T-helper 2 cell treated with Interferon-gamma antibody and Interleukin-4, amounts not matched to agents 100 ng/mL and 5 ng/mL, for 36 hours (primary cell): Measurements from ENCODE around the gene LAMTOR2. TPM values are rescaled to one million over a fixed set of nuclear protein-coding genes. Genes with fewer than 3 reads are reported as not detected.
"Not testable (repeated sequence)": the region's sequence is repeated elsewhere in the genome, so short reads cannot be mapped to it uniquely, and the experiment has no call there.

Experiments
- intact Hi-C: fragments of 100-400 bp; cut with micrococcal nuclease; formaldehyde crosslinking; loops from one replicate; pipeline ENCODE4 v1.15.1; 2023
- total RNA-seq: library from RNA; stranded (reverse); gene quantifications from 2 replicates; pipeline ENCODE4 v1.2.3, GENCODE V29; 2022

LAMTOR2 gene
- total RNA-seq, 1 donor from 2014 or later = 71.6 TPM

- intact Hi-C loops = loop anchor here (5.0 to 10.0 kb wide), 2 partner anchors 74 to 694 kb away; partner anchors contain the start of genes ARHGEF2 and MRPL24
Measured at GRCh38 chr1:156051011-156051725, 3.4 kb upstream of the LAMTOR2 start.

- intact Hi-C loops = loop anchor here (5.0 to 10.0 kb wide), 2 partner anchors 76 to 692 kb away; partner anchors contain the start of genes ARHGEF2 and MRPL24
Measured at GRCh38 chr1:156052862-156053767, 1.5 kb upstream of the LAMTOR2 start.

- intact Hi-C loops = loop anchor here (1.0 to 10.0 kb wide), 7 partner anchors 33 to 691 kb away; partner anchors contain the start of genes ARHGEF2, CCT3, GON4L and KHDC4
Measured at GRCh38 chr1:156053768-156054499, 648 bp upstream of the LAMTOR2 start, which contains the start of gene UBQLN4. Gene UBQLN4, minus strand, starts transcription at chr1:156053798. Its CDS starts 97 bp downstream, at chr1:156053701.

GRCh38 chr1:156055281-156056048 is 883 bp downstream of the LAMTOR2 start:
- intact Hi-C loops = loop anchor here (2.0 to 10.0 kb wide), 2 partner anchors 227 to 689 kb away; partner anchors contain the start of genes MRPL24 and SMG5

GRCh38 chr1:156056326-156056849 is 1.8 kb downstream of the LAMTOR2 start:
- intact Hi-C loops = loop anchor here (10.0 kb wide), 1 partner anchor 688 kb away; the partner anchor contains the start of gene MRPL24

GRCh38 chr1:156060937-156061636 is 6.5 kb downstream of the LAMTOR2 start, which contains the start of gene RAB25:
Gene RAB25, plus strand, starts transcription at chr1:156061160. Its CDS starts 241 bp downstream, at chr1:156061401.
- intact Hi-C loops = no loop called here

GRCh38 chr1:156062189-156062588 is 7.6 kb downstream of the LAMTOR2 start:
- intact Hi-C loops = no loop called here

GRCh38 chr1:156063997-156064285 is 9.4 kb downstream of the LAMTOR2 start:
- intact Hi-C loops = no loop called here

GRCh38 chr1:156064615-156065014 is 10.0 kb downstream of the LAMTOR2 start:
- intact Hi-C loops = no loop called here

- intact Hi-C loops = no loop called here
Measured at GRCh38 chr1:156065212-156065611, 10.6 kb downstream of the LAMTOR2 start.

- intact Hi-C loops = loop anchor here (2.0 kb wide), 1 partner anchor 127 kb away; no protein-coding TSS in a partner anchor
Measured at GRCh38 chr1:156065871-156066270, 11.3 kb downstream of the LAMTOR2 start.

GRCh38 chr1:156067262-156067661 is 12.7 kb downstream of the LAMTOR2 start:
- intact Hi-C loops = loop anchor here (2.0 kb wide), 1 partner anchor 128 kb away; no protein-coding TSS in a partner anchor

GRCh38 chr1:156069490-156070455 is 15.2 kb downstream of the LAMTOR2 start:
- intact Hi-C loops = no loop called here

- intact Hi-C loops = no loop called here
Measured at GRCh38 chr1:156070548-156070947, 16.0 kb downstream of the LAMTOR2 start.

- intact Hi-C loops = not testable (repeated sequence)
Measured at GRCh38 chr1:156071332-156071816, 16.8 kb downstream of the LAMTOR2 start.

- intact Hi-C loops = no loop called here
Measured at GRCh38 chr1:156072251-156072650, 17.7 kb downstream of the LAMTOR2 start.

- intact Hi-C loops = no loop called here
Measured at GRCh38 chr1:156073110-156073687, 18.6 kb downstream of the LAMTOR2 start.

- intact Hi-C loops = no loop called here
Measured at GRCh38 chr1:156073740-156074139, 19.2 kb downstream of the LAMTOR2 start.
